ENCODE results near the gene SEMA6B.
A peak's percentile ranks its signal among the peaks of the same experiment; 100 is the strongest.
"Not testable (repeated sequence)": the region's sequence is repeated elsewhere in the genome, so short reads cannot be mapped to it uniquely, and the experiment has no call there.

SEMA6B gene

GRCh38 chr19:4570402-4570801 lies 10.9 kb upstream of the SEMA6B start:
- DNase-seq: no peak

GRCh38 chr19:4568886-4569285 lies 9.4 kb upstream of the SEMA6B start:
- DNase-seq: no peak

GRCh38 chr19:4567584-4568071 lies 8.1 kb upstream of the SEMA6B start:
- DNase-seq: no peak

GRCh38 chr19:4566402-4567051 lies 7.0 kb upstream of the SEMA6B start:
- peak; percentile 41 for DNase-seq

GRCh38 chr19:4563562-4563961 lies 4.1 kb upstream of the SEMA6B start:
- not testable (repeated sequence) for DNase-seq

- not testable (repeated sequence) for DNase-seq
Measured at GRCh38 chr19:4562085-4562484, 2.6 kb upstream of the SEMA6B start.

- no peak for DNase-seq
Measured at GRCh38 chr19:4557971-4558941, 1.2 kb downstream of the SEMA6B start.

- no peak for DNase-seq
Measured at GRCh38 chr19:4557144-4557970, 2.1 kb downstream of the SEMA6B start.

- DNase-seq: peak; percentile 12
Measured at GRCh38 chr19:4556597-4557127, 2.8 kb downstream of the SEMA6B start.

GRCh38 chr19:4555657-4556561 lies 3.6 kb downstream of the SEMA6B start:
- peak; percentile 23 for DNase-seq

- DNase-seq: no peak
Measured at GRCh38 chr19:4554717-4555116, 4.8 kb downstream of the SEMA6B start.

GRCh38 chr19:4553775-4554174 lies 5.7 kb downstream of the SEMA6B start:
- DNase-seq: no peak

- no peak for DNase-seq
Measured at GRCh38 chr19:4553092-4553695, 6.3 kb downstream of the SEMA6B start.

- DNase-seq: no peak
Measured at GRCh38 chr19:4552525-4552819, 7.0 kb downstream of the SEMA6B start.

- DNase-seq: no peak
Measured at GRCh38 chr19:4550479-4551050, 8.9 kb downstream of the SEMA6B start.

GRCh38 chr19:4550018-4550417 lies 9.5 kb downstream of the SEMA6B start:
- DNase-seq: no peak

- no peak for DNase-seq
Measured at GRCh38 chr19:4548238-4548584, 11.3 kb downstream of the SEMA6B start.

GRCh38 chr19:4547303-4548237 lies 11.9 kb downstream of the SEMA6B start:
- no peak for DNase-seq

- no peak for DNase-seq
Measured at GRCh38 chr19:4543842-4544647, 15.4 kb downstream of the SEMA6B start.
